Lung (tissue), 12 donors: ENCODE data around the gene TTC3. TPM values are rescaled to one million over a fixed set of nuclear protein-coding genes. Genes with fewer than 3 reads are reported as not detected.
A peak's percentile ranks its signal among the peaks of the same experiment; 100 is the strongest.

ENCODE experiments used
- ATAC-seq: fragments of 200-7000 bp; cut with Tn5 transposase; one replicate; pipeline ENCODE4 v1.9.1; 2020; ENCODE audit warnings: moderate number of reproducible peaks; ENCODE audit not compliant: insufficient read depth, low FRiP score
- DNase-seq, 3 donors: peaks; one replicate each; pipeline ENCODE4 v3.0.0-alpha.2; 2013 to 2017
- H3K27ac ChIP-seq, 2 donors: one replicate each; pipeline ENCODE4 v1.5.1; 2013; ENCODE audit warnings: mild to moderate bottlenecking in 2 of 2, moderate library complexity in 2 of 2, control low read depth in 1 of 2, inconsistent platforms in 1 of 2, low read depth in 1 of 2, low read length in 1 of 2
- H3K27me3 ChIP-seq, 3 donors: one replicate each; pipeline ENCODE4 v1.5.1; 2013; ENCODE audit warnings: low read length in 2 of 3; ENCODE audit not compliant: control insufficient read depth in 3 of 3, insufficient read depth in 3 of 3
- H3K36me3 ChIP-seq, 4 donors: one replicate each; pipeline ENCODE4 v1.5.1; 2013; ENCODE audit warnings: low read length in 4 of 4, mild to moderate bottlenecking in 1 of 4, moderate library complexity in 1 of 4; ENCODE audit not compliant: control insufficient read depth in 4 of 4, insufficient read depth in 4 of 4
- H3K4me1 ChIP-seq, 5 donors: one replicate each; pipeline ENCODE4 v1.5.1; 2013; ENCODE audit warnings: low read length in 5 of 5, mild to moderate bottlenecking in 2 of 5, moderate library complexity in 1 of 5; ENCODE audit not compliant: control insufficient read depth in 5 of 5, insufficient read depth in 5 of 5
- H3K4me3 ChIP-seq: one replicate; pipeline ENCODE4 v1.5.1; 2013; ENCODE audit warnings: mild to moderate bottlenecking, control low read depth, moderate library complexity
- H3K9ac ChIP-seq, 2 donors: one replicate each; pipeline ENCODE4 v1.5.1; 2013; ENCODE audit warnings: low read length in 2 of 2, control low read depth in 1 of 2; ENCODE audit not compliant: insufficient read depth in 1 of 2
- H3K9me3 ChIP-seq, 4 donors: one replicate each; pipeline ENCODE4 v1.5.1; 2013; ENCODE audit warnings: low read length in 3 of 4, mild to moderate bottlenecking in 1 of 4, moderate library complexity in 1 of 4; ENCODE audit not compliant: control insufficient read depth in 4 of 4, insufficient read depth in 3 of 4
- WGBS, 2 donors: extraction: QIAGEN DNeasy Blood & Tissue Kit; methylation state at CpG; one replicate each; pipeline ENCODE4 v1.1.7; 2013; 5-methylcytosine and 5-hydroxymethylcytosine counted together
- polyA plus RNA-seq, 2 donors: library from polyadenylated mRNA; stranded (reverse); fragments of 200-250 nt; gene quantifications; one replicate each; pipeline ENCODE4 v1.2.1, GENCODE V29; 2013
- total RNA-seq, 2 donors: library from RNA; depleted of rRNA in 1 of 2; stranded (reverse); fragments of >200 nt in 1 of 2; gene quantifications; one replicate each; pipeline ENCODE4 v1.2.1, GENCODE V29; 2014 to 2021
- TF ChIP-seq, protein P1 (sequence below): IDR thresholded peaks from 2 replicates; pipeline ENCODE4 v1.5.1; 2012; ENCODE audit warnings: mild to moderate bottlenecking; ENCODE audit errors: control extremely low read depth, extremely low read depth
- donor health status: control.
- donor health status: control.
- donor health status: Bipolar disorder and iron deficiency.
- donor health status: healthy.
- donor health status: DM: yes; HTN: yes; CAD: no.

Gene TTC3
- total and polyA plus RNA-seq, 4 donors: 19.0 to 310 (median 50.9) TPM

- TF ChIP-seq, protein P1, sequence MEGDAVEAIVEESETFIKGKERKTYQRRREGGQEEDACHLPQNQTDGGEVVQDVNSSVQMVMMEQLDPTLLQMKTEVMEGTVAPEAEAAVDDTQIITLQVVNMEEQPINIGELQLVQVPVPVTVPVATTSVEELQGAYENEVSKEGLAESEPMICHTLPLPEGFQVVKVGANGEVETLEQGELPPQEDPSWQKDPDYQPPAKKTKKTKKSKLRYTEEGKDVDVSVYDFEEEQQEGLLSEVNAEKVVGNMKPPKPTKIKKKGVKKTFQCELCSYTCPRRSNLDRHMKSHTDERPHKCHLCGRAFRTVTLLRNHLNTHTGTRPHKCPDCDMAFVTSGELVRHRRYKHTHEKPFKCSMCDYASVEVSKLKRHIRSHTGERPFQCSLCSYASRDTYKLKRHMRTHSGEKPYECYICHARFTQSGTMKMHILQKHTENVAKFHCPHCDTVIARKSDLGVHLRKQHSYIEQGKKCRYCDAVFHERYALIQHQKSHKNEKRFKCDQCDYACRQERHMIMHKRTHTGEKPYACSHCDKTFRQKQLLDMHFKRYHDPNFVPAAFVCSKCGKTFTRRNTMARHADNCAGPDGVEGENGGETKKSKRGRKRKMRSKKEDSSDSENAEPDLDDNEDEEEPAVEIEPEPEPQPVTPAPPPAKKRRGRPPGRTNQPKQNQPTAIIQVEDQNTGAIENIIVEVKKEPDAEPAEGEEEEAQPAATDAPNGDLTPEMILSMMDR: no peak
- H3K36me3 ChIP-seq: peaks cover 0 to 1% (median 0%) of the 10 kb centered on the region in 4 donors
- H3K9ac ChIP-seq: no peak overlapping the region
- H3K27ac ChIP-seq: no peak overlapping the region
- ATAC-seq: no peak
- H3K4me1 ChIP-seq: peaks cover 0 to 18% (median 0%) of the 10 kb centered on the region in 5 donors
- no peak overlapping the region for H3K4me3 ChIP-seq
- H3K27me3 ChIP-seq: no peaks in the 10 kb centered on the region
- no peak for DNase-seq
- H3K9me3 ChIP-seq: no peaks in the 10 kb centered on the region
- whole genome bisulfite sequencing, 2 donors: 88% methylated on average over 3 of the region's 3 CpGs
Observed at GRCh38 chr21:37085726-37086125, 12.7 kb downstream of the TTC3 start.

DNA sequence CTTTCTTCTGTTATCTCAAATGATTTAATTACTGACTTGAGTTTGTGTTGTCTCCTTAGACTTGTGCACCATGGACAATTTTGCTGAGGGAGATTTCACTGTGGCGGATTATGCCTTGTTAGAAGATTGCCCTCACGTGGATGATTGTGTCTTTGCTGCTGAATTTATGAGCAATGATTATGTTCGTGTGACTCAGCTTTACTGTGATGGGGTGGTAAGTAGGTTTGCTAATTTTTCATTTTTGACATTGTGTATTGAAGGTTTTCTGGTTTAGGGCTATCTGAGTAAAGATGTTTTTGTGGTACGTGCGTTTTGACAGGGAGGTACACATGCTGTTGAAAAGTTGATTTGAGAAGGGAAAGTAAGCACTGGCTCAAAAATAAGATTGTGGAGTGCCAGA lies 14.1 kb downstream of the TTC3 start:
- ATAC-seq: no peak
- peaks cover 0 to 18% (median 0%) of the 10 kb centered on the region in 5 donors for H3K4me1 ChIP-seq
- peaks cover 0 to 4% (median under 1%) of the 10 kb centered on the region in 4 donors for H3K36me3 ChIP-seq
- no peak overlapping the region for H3K27ac ChIP-seq
- H3K9ac ChIP-seq: no peak overlapping the region
- H3K4me3 ChIP-seq: no peak overlapping the region
- peak in 2 of 3 donors; percentile 51 to 57 for DNase-seq
- no peaks in the 10 kb centered on the region for H3K27me3 ChIP-seq
- TF ChIP-seq, protein P1: no peak
- H3K9me3 ChIP-seq: no peaks in the 10 kb centered on the region
- WGBS, 2 donors: 60 to 68% methylated on average over 5 of the region's 5 CpGs

DNA sequence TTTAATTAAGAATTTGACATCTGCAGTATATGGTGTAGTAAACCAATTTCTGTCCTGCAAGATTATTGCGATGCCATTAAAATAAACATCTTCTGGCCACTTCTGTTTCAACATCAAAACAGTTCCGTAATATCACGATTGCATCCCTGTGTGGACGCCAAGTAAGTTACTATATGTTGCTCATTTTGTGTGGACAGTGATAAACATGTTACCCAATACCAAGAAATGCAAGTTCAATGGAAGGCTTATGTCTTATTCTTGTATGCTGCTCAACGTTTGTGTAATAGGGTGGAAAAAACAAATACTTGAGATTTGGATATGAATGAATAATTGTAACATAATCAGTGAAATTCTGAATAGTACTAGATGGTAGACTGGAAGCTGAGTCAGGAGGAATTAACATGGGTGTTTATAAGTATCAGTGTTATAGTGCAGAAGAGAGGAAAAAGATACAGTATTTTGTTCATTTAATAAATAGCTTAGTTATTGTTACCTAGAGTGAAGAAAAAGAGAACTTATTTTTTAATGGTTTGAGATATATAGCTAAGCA lies 15.2 kb downstream of the TTC3 start:
- no peaks in the 10 kb centered on the region for H3K9me3 ChIP-seq
- TF ChIP-seq, protein P1: no peak
- WGBS, 2 donors: 39 to 53% methylated on average over 5 of the region's 5 CpGs
- no peak overlapping the region for H3K9ac ChIP-seq
- H3K4me1 ChIP-seq: peaks cover 0 to 13% (median 0%) of the 10 kb centered on the region in 5 donors
- peak in 1 of 3 donors; percentile 61 for DNase-seq
- H3K27me3 ChIP-seq: no peaks in the 10 kb centered on the region
- H3K27ac ChIP-seq: no peak overlapping the region
- no peak for ATAC-seq
- no peak overlapping the region for H3K4me3 ChIP-seq
- peaks cover 0 to 4% (median under 1%) of the 10 kb centered on the region in 4 donors for H3K36me3 ChIP-seq

DNA sequence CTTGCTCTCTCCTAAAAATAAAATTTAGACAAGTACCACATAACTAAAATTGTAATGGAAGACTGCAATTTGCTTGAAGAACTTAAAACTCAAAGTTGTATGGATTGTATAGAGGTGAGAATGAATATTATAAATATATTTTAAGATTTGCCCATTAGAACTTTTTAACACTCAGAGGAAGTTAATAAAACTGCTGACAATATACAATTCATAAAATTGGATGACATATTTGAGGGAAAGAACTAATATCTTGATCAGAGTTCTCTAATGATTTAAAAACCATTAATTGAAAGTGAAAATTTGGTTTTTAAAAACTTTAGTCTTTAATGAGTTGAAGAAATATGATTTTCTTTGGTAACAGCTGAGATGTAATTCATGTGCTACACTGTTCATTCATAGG lies 20.9 kb downstream of the TTC3 start:
- Histone ChIP-seq H3K9ac (no peak overlapping the region), H3K27me3 (no peaks in the 10 kb centered on the region), H3K36me3 (peaks cover 7 to 26% (median 15%) of the 10 kb centered on the region in 4 donors), H3K9me3 (no peaks in the 10 kb centered on the region), H3K4me3 (no peak overlapping the region), H3K27ac (no peak overlapping the region), H3K4me1 (no peaks in the 10 kb centered on the region)
- ATAC-seq: no peak
- no peak for DNase-seq
- TF ChIP-seq, protein P1: no peak
